BJ (cell line): ENCODE data around the gene TGM2. TPM values are rescaled to one million over a fixed set of nuclear protein-coding genes. Genes with fewer than 3 reads are reported as not detected.

Experiments used
- CTCF ChIA-PET: fragments of 350-600 bp; formaldehyde crosslinking; extraction: SDS; loops from one replicate; lab custom pipeline; 2021; ENCODE audit warnings: antibody characterized with exemption, inconsistent platforms; lab: Yijun Ruan, JAX
- POLR2A ChIA-PET: fragments of 300-600 bp; sonication (Branson Sonifier 250); formaldehyde crosslinking; extraction: SDS; loops from one replicate; lab custom pipeline; 2021; ENCODE audit warnings: antibody characterized with exemption; lab: Charles Lee
- DNase-seq: peaks from one replicate; pipeline ENCODE4 v3.0.0-alpha.2; 2011; ENCODE audit warnings: low read depth
- H3K27me3 ChIP-seq: 2 replicates; pipeline ENCODE4 v1.6.0; 2011; ENCODE audit warnings: low read length; ENCODE audit not compliant: control insufficient read depth, insufficient read depth
- H3K36me3 ChIP-seq: 2 replicates; pipeline ENCODE4 v1.5.1; 2011; ENCODE audit warnings: low read length; ENCODE audit not compliant: control insufficient read depth, insufficient read depth
- H3K4me3 ChIP-seq: 2 replicates; pipeline ENCODE4 v1.5.1; 2011; ENCODE audit warnings: low read depth, mild to moderate bottlenecking, control low read depth, low read length
- CTCF ChIP-seq: IDR thresholded peaks from 2 replicates; pipeline ENCODE4 v1.5.1; 2011; ENCODE audit warnings: low read depth, mild to moderate bottlenecking, control low read depth, inconsistent platforms, low read length, moderate library complexity; ENCODE audit not compliant: insufficient read depth
- polyA plus RNA-seq: library from polyadenylated mRNA; depleted of rRNA; stranded (reverse); fragments of >200 nt; gene quantifications from 2 replicates; pipeline ENCODE4 v1.2.3, GENCODE V29; 2011

Gene TGM2
- polyA plus RNA-seq, 1 experiment: 397 TPM

- Histone ChIP-seq H3K27me3 (no peaks in the 10 kb centered on the region), H3K36me3 (peaks cover 4% of the 10 kb centered on the region), H3K4me3 (no peak overlapping the region)
- POLR2A ChIA-PET: no interaction called here
- no peak for TF ChIP-seq CTCF
- no peak for DNase-seq
- CTCF ChIA-PET: interaction anchor here (1.2 kb wide), 1 partner anchor 9 kb away, joined by 4 read pairs; no protein-coding TSS in a partner anchor
Observed at GRCh38 chr20:38095017-38095686, 69.9 kb downstream of the TGM2 start.

GRCh38 chr20:38094373-38094891 lies 70.6 kb downstream of the TGM2 start:
- no peak for DNase-seq
- Histone ChIP-seq H3K27me3 (no peaks in the 10 kb centered on the region), H3K4me3 (no peak overlapping the region), H3K36me3 (peaks cover 6% of the 10 kb centered on the region)
- ChIA-PET POLR2A (no interaction called here), CTCF (interaction anchor here (0.9 to 1.2 kb wide), 2 partner anchors 8 to 21 kb away, joined by 4 to 6 read pairs; no protein-coding TSS in a partner anchor)
- no peak for TF ChIP-seq CTCF

GRCh38 chr20:38093641-38094077 lies 71.4 kb downstream of the TGM2 start:
- Histone ChIP-seq H3K4me3 (no peak overlapping the region), H3K36me3 (peaks cover 6% of the 10 kb centered on the region), H3K27me3 (no peaks in the 10 kb centered on the region)
- CTCF ChIA-PET: interaction anchor here (0.9 to 1.8 kb wide), 2 partner anchors 21 to 128 kb away, joined by 5 to 6 read pairs; no protein-coding TSS in a partner anchor
- no peak for DNase-seq
- POLR2A ChIA-PET: no interaction called here
- no peak for TF ChIP-seq CTCF

- H3K4me3 ChIP-seq: no peak overlapping the region
- H3K36me3 ChIP-seq: peaks cover 6% of the 10 kb centered on the region
- no peaks in the 10 kb centered on the region for H3K27me3 ChIP-seq
- DNase-seq: no peak
- POLR2A ChIA-PET: no interaction called here
- CTCF ChIA-PET: interaction anchor here (0.8 to 1.8 kb wide), 2 partner anchors 19 to 128 kb away, joined by 4 to 5 read pairs; no protein-coding TSS in a partner anchor
- TF ChIP-seq CTCF: no peak
Observed at GRCh38 chr20:38092915-38093314, 72.2 kb downstream of the TGM2 start.

- no peaks in the 10 kb centered on the region for H3K27me3 ChIP-seq
- TF ChIP-seq CTCF: no peak
- DNase-seq: no peak
- H3K4me3 ChIP-seq: no peak overlapping the region
- ChIA-PET CTCF (interaction anchor here (0.8 to 1.8 kb wide), 2 partner anchors 18 to 129 kb away, joined by 4 to 5 read pairs; no protein-coding TSS in a partner anchor), POLR2A (no interaction called here)
- H3K36me3 ChIP-seq: peaks cover 6% of the 10 kb centered on the region
Observed at GRCh38 chr20:38092260-38092857, 72.7 kb downstream of the TGM2 start.
